ENCODE data around the gene ZNF430. TPM values are rescaled to one million over a fixed set of nuclear protein-coding genes. Genes with fewer than 3 reads are reported as not detected.

ZNF430 gene
- total and polyA plus RNA-seq, 2 experiments from 2014 or later = 13.1 to 20.0 TPM

GRCh38 chr19:21092109-21092508 lies 71.7 kb downstream of the ZNF430 start (continued):
- TF ChIP-seq ZNF462 (CRISPR knock-in tag; IDR thresholded peaks at IDR 0.05) = no peak

DNA sequence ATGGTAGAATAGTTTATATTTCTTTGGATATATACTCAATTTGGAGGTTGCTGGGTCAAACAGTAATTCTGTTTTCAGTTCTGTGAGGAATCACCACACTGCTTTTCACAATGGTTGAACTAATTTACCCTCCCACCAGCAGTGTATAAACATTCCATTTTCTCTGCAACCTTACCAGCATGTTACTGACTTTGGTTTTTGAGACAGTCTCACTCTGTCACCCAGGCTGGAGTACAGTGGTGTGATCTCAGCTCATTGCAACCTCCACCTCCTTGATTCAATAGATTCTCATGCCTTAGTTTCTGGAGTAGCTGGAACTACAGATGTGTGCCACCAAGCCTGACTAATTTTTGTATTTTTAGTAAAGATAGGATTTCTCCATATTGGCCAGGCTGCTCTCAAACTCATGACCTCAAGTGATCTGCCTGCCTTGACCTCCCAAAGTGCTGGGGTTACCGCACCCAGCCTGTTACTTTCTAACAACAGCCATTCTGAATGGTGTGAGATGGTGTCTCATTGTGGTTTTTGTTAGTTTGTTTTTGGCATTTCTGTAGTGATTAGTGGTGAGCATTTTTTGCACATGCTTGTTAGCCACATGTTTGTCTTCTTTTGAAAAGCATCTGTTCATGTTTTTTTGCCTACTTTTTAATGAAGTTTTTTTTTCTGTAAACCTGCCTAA lies 74.0 kb downstream of the ZNF430 start:
- no peak overlapping the region for H3K27ac Mint-ChIP-seq
- no peaks in the 10 kb centered on the region; the same call in 1 of the 2 replicates for H3K4me1 ChIP-seq (ENCODE audit: insufficient read depth)
- no peak overlapping the region for H3K4me3 Mint-ChIP-seq
- no peak overlapping the region for H3K4me3 ChIP-seq
- no peak overlapping the region for H2AFZ ChIP-seq
- TF ChIP-seq EZH2phosphoT487 (IDR thresholded peaks at IDR 0.05; ENCODE audit: unreplicated experiment) (no peak), CTCF (conservative IDR thresholded peaks at IDR 0.05; ENCODE audit: low read depth in 2 of 2) (no peak), EZH2 (IDR thresholded peaks at IDR 0.05; ENCODE audit: low read depth, unreplicated experiment) (no peak), REST (IDR thresholded peaks at IDR 0.05; ENCODE audit: unreplicated experiment) (no peak), STAT1 (IDR thresholded peaks at IDR 0.05; ENCODE audit: unreplicated experiment) (no peak), JUNB (IDR thresholded peaks at IDR 0.05; ENCODE audit: unreplicated experiment) (no peak), ZNF331 (CRISPR knock-in tag; IDR thresholded peaks at IDR 0.05; ENCODE audit: low read depth) (no peak), ZNF114 (CRISPR knock-in tag; IDR thresholded peaks at IDR 0.05) (no peak), NANOG (IDR thresholded peaks at IDR 0.05; ENCODE audit: borderline replicate concordance) (no peak), CREB1 (CRISPR knock-in tag; IDR thresholded peaks at IDR 0.05; ENCODE audit: low read depth) (no peak), POLR2AphosphoS5 (IDR thresholded peaks at IDR 0.05; ENCODE audit: low read depth) (no peak)
- TF ChIP-seq, protein P1, sequence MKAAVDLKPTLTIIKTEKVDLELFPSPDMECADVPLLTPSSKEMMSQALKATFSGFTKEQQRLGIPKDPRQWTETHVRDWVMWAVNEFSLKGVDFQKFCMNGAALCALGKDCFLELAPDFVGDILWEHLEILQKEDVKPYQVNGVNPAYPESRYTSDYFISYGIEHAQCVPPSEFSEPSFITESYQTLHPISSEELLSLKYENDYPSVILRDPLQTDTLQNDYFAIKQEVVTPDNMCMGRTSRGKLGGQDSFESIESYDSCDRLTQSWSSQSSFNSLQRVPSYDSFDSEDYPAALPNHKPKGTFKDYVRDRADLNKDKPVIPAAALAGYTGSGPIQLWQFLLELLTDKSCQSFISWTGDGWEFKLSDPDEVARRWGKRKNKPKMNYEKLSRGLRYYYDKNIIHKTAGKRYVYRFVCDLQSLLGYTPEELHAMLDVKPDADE (IDR thresholded peaks at IDR 0.05) = no peak
- no peak for ATAC-seq
- H3K9me2 ChIP-seq (ENCODE audit: insufficient read depth) = peaks cover 5% of the 10 kb centered on the region; the same call in 1 of the 2 replicates
- H3K4me1 Mint-ChIP-seq = peaks cover 11% of the 10 kb centered on the region
- no peaks in the 10 kb centered on the region for H3K27me3 ChIP-seq (ENCODE audit: insufficient read depth)
- H3K4me2 ChIP-seq = no peak overlapping the region
- DNase-seq (ENCODE audit: low spot score) = no peak
- H3K36me3 ChIP-seq (ENCODE audit: insufficient read depth) = no peaks in the 10 kb centered on the region
- no peak overlapping the region for H3K27ac ChIP-seq (ENCODE audit: low read depth)
- H3F3A ChIP-seq (replicated peaks; ENCODE audit: low read depth) = no peaks in the 10 kb centered on the region
- 0 out of 2 replicates have a peak, but pooled peaks cover 6% of the 10 kb centered on the region for H4K20me1 ChIP-seq (replicated peaks; ENCODE audit: insufficient read depth)
- no peaks in the 10 kb centered on the region for H3K9me3 Mint-ChIP-seq
- H3K79me2 ChIP-seq (replicated peaks; ENCODE audit: insufficient read depth) = peaks cover 51% of the 10 kb centered on the region
- no peaks in the 10 kb centered on the region for H3K27me3 Mint-ChIP-seq (ENCODE audit: insufficient read depth, low read depth, poor library complexity)
- peaks cover 40% of the 10 kb centered on the region for H3K36me3 Mint-ChIP-seq (ENCODE audit: low read depth)

Measured in GM23338 (cell line).